NT2/D1 (cell line): ENCODE results near the gene MPP2.

Source experiments
- YY1 ChIP-seq: IDR thresholded peaks from 2 replicates; pipeline ENCODE4 v1.6.1; 2011; ENCODE audit not compliant: insufficient read length, insufficient read depth
- ZNF274 ChIP-seq: IDR thresholded peaks from 2 replicates; pipeline ENCODE4 v1.6.1; 2011; ENCODE audit warnings: mild to moderate bottlenecking, low read depth, low read length

- no peak for TF ChIP-seq YY1
- TF ChIP-seq ZNF274 = no peak
Observed at GRCh38 chr17:43849116-43849515, 58.2 kb downstream of the MPP2 start.
